ENCODE data around the gene EDDM3A. TPM values are rescaled to one million over a fixed set of nuclear protein-coding genes. Genes with fewer than 3 reads are reported as not detected.

The EDDM3A gene
- total RNA-seq, 1 donor from 2014 or later, result not detected

DNA sequence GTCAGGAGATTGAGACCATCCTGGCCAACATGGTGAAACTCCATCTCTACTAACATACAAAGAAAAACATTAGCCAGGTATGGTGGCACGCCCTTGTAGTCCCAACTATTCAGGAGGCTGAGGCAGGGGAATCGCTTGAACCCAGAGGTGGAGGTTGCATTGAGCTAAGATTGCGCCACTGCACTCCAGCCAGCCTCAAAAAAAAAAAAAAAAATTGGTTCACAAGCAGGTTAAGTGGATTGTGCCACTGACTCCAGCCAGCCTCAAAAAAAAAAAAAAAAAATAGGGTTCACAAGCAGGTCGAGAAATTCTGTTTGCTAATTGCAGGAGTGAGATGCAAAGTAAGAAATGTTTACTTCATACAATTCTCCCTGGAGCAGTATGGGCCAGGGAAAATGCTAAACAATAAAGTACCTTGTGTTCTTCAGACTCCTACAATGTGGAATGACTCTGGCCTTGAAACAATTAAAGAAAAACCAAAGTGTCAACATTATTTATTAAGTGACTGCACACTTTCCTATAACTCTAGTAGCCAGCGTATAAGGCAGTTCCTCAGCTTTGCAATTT is 28.7 kb downstream of the EDDM3A start:
- TF ChIP-seq, protein P1, sequence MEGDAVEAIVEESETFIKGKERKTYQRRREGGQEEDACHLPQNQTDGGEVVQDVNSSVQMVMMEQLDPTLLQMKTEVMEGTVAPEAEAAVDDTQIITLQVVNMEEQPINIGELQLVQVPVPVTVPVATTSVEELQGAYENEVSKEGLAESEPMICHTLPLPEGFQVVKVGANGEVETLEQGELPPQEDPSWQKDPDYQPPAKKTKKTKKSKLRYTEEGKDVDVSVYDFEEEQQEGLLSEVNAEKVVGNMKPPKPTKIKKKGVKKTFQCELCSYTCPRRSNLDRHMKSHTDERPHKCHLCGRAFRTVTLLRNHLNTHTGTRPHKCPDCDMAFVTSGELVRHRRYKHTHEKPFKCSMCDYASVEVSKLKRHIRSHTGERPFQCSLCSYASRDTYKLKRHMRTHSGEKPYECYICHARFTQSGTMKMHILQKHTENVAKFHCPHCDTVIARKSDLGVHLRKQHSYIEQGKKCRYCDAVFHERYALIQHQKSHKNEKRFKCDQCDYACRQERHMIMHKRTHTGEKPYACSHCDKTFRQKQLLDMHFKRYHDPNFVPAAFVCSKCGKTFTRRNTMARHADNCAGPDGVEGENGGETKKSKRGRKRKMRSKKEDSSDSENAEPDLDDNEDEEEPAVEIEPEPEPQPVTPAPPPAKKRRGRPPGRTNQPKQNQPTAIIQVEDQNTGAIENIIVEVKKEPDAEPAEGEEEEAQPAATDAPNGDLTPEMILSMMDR (IDR thresholded peaks at IDR 0.05; ENCODE audit: borderline replicate concordance), result no peak
- no peaks in the 10 kb centered on the region for H3K27me3 ChIP-seq (ENCODE audit: low read depth)
- H3K27ac ChIP-seq (replicated peaks), result no peak overlapping the region
- DNase-seq, result no peak
- intact Hi-C loops (cut with micrococcal nuclease), result no loop called here
- no peak overlapping the region for H3K4me3 ChIP-seq
- no peaks in the 10 kb centered on the region for H3K36me3 ChIP-seq
- no peaks in the 10 kb centered on the region for H3K9me3 ChIP-seq (replicated peaks)
- H3K4me1 ChIP-seq, result no peaks in the 10 kb centered on the region

DNA sequence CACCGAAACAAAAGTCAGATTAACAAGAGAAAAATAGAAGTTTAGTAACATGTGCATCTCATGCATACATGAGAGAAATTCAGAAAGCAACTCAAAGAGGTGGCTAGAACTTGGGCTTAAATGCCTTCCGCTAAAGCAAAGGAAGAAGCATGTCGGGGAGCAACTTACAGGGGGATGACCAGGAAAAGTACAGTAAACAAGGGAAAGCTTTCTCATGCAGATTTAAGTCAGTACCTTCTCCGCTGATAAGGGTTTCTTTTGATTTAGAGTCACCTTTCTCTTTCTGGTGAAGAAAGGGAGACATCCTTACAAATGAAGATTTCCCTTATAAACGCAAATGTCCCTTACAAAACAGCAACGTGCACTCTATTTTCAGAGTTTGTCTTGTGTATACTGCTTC is 29.4 kb downstream of the EDDM3A start:
- H3K9me3 ChIP-seq (replicated peaks), result no peaks in the 10 kb centered on the region
- H3K27ac ChIP-seq (replicated peaks), result no peak overlapping the region
- H3K36me3 ChIP-seq, result no peaks in the 10 kb centered on the region
- H3K4me3 ChIP-seq, result no peak overlapping the region
- no peak for DNase-seq
- intact Hi-C loops (cut with micrococcal nuclease), result no loop called here
- TF ChIP-seq, protein P1 (IDR thresholded peaks at IDR 0.05; ENCODE audit: borderline replicate concordance), result no peak
- no peaks in the 10 kb centered on the region for H3K27me3 ChIP-seq (ENCODE audit: low read depth)
- H3K4me1 ChIP-seq, result no peaks in the 10 kb centered on the region

DNA sequence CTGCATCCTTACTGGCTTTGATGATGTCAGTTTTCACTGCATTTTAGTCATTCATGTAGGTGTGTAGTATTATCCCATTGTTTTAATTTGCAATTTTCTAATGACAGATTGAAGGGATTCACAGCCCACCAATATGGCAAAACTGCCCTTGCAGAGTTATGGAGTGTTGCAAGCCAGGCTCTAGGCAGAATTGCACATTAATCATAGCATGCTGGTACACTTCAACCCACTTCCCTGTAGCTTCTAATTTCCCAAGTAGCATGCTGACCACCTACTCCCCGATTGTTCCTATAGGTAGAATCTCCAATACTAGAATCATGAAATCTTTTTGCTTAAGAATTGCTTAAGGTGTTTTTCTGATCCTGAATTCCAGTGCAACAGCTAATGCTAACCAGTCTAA is 30.2 kb downstream of the EDDM3A start:
- H3K27ac ChIP-seq (replicated peaks), result no peak overlapping the region
- H3K36me3 ChIP-seq, result no peaks in the 10 kb centered on the region
- TF ChIP-seq, protein P1 (IDR thresholded peaks at IDR 0.05; ENCODE audit: borderline replicate concordance), result no peak
- intact Hi-C loops (cut with micrococcal nuclease), result no loop called here
- no peaks in the 10 kb centered on the region for H3K9me3 ChIP-seq (replicated peaks)
- peaks cover 2% of the 10 kb centered on the region for H3K4me1 ChIP-seq
- H3K4me3 ChIP-seq, result no peak overlapping the region
- DNase-seq, result no peak
- H3K27me3 ChIP-seq (ENCODE audit: low read depth), result no peaks in the 10 kb centered on the region

DNA sequence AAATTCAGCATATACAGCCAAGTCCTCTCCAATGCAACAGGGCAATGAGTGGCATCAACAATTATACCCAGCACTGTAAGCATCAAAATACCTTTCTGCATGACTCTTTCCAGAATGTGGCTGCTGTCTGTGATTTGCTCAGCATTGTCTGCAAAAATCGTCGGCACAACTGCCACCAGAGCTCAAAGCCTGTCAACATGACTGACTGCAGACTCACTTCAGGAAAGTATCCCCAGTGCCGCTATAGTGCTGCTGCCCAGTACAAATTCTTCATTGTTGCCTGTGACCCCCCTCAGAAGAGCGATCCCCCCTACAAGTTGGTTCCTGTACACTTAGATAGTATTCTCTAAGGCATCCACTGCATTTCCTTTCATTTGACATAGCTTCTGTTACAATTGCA is 36.1 kb downstream of the EDDM3A start:
- peak overlapping the region; percentile 64 for H3K27ac ChIP-seq (replicated peaks)
- TF ChIP-seq, protein P1 (IDR thresholded peaks at IDR 0.05; ENCODE audit: borderline replicate concordance), result no peak
- peaks cover 18% of the 10 kb centered on the region for H3K4me1 ChIP-seq
- intact Hi-C loops (cut with micrococcal nuclease), result no loop called here
- no peaks in the 10 kb centered on the region for H3K27me3 ChIP-seq (ENCODE audit: low read depth)
- no peak for DNase-seq
- H3K36me3 ChIP-seq, result no peaks in the 10 kb centered on the region
- no peaks in the 10 kb centered on the region for H3K9me3 ChIP-seq (replicated peaks)
- peak overlapping the region; percentile 35 for H3K4me3 ChIP-seq

DNA sequence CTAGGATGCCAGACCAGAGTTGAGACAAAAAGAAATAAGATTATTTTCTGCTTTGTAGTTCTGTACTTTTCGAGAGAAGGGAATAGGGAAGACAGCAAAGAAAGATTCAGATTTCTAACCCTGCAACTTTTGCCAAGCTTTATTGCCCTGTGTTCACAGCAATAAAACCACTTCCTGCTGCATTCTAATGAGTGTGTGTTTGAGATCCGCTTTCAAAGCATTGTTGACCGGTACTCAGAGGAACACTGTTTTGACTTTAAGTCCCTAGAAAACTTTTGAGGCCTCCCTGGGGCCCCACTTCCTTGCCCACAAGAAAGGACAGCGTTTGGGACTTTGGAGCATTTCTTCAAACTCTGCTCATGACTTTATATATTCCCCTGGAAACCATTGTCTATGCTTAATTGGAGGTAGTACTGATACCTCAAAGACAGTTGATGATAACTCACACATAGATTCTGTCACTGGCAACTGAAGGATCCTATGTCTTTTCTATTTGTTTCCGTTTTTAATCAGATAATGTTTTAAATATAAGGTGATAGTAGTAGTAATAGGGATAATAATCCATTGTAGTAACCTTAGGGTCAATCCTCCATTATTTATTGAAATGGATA is 36.7 kb downstream of the EDDM3A start:
- peak overlapping the region; percentile 64 for H3K27ac ChIP-seq (replicated peaks)
- H3K4me1 ChIP-seq, result peaks cover 18% of the 10 kb centered on the region
- H3K9me3 ChIP-seq (replicated peaks), result no peaks in the 10 kb centered on the region
- no peak for DNase-seq
- H3K36me3 ChIP-seq, result no peaks in the 10 kb centered on the region
- H3K4me3 ChIP-seq, result peak overlapping the region; percentile 35
- TF ChIP-seq, protein P1 (IDR thresholded peaks at IDR 0.05; ENCODE audit: borderline replicate concordance), result no peak
- intact Hi-C loops (cut with micrococcal nuclease), result no loop called here
- H3K27me3 ChIP-seq (ENCODE audit: low read depth), result no peaks in the 10 kb centered on the region
